ENCODE data around the gene PSMD4. TPM values are rescaled to one million over a fixed set of nuclear protein-coding genes. Genes with fewer than 3 reads are reported as not detected.

The PSMD4 gene
- total RNA-seq, 2 experiments from 2014 or later: 170 to 190 TPM

DNA sequence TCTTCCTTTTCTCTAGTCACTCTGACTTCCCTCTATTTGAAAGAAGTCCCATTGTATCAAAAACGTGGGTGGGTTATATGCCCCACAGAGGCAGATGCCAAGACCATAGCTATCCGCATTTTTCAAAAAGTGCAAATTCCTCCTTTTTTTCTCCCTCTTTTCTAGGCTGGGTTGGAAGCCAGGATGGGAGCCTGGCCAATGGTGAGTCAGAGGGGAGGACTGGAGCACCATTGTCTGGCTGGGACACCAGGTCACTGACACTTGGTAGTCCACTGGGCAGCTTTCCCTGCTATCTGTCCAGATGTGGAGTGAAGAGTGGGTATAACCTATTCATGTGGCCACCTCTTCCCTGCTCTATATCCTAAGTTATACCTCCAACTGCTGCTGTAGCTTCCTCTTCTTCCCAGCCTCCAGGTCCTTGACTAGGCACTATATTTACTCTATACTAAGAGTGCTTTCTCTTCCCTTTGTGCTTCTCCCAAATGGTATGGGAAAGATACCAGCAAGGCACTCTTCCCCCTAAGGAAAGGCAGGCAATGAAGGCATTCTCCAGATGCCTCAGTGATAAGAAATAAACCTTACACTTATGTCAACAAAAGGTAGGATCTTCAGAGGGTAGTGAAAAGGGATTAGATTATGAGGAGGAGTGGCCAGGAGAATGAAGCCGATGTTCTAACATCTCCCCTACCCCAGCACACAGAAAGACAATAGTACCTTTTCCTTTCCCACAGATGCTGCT, 59.8 kb downstream of the PSMD4 start:
- Mint-ChIP-seq H3K4me3 (no peak overlapping the region), H3K4me1 (peaks cover 23% of the 10 kb centered on the region), H3K27me3 (no peaks in the 10 kb centered on the region), H3K27ac (no peak overlapping the region), H3K36me3 (ENCODE audit: low read depth) (peaks cover 48% of the 10 kb centered on the region), H3K9me3 (no peaks in the 10 kb centered on the region)
- no peak for DNase-seq
- ChIA-PET CTCF (interaction anchor here (0.9 to 5.7 kb wide), 4 partner anchors 10 to 94 kb away, joined by 3 to 50 read pairs (median 8); partner anchors contain the start of gene PI4KB), POLR2A (no interaction called here)

DNA sequence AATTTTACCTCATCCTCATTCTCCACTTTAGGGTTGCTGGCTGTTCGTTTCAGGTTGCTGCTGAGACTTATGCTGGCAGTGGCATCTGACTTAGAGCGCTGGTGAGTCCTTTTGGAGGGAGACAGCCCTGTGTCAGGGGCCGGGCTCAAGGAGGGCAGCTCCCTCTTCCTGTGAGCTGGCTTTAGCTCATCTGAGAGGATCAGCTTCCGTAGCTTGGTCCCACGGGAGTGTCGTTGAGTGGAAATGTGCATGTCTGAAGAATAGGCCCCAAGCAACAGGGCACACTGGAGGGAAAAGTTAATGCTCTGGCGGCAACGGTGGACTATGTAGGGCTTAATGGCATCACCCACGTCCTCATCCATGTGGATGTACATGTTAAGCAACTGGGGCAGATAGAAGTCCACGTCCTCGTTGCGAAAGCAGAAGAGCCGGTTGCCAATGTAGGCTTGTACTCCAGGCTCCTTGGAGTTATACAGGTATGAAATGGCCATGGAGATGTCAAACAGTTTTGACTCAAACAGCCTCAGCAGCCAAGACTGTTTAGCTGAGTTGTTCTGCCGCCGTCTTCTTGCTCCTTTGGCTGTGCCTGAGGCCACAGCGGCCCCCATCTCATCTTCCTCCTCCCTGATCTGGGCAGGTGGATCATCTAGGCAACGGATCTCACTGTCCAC, 61.2 kb downstream of the PSMD4 start:
- Mint-ChIP-seq H3K27ac (peak overlapping the region; percentile 63), H3K4me1 (peaks cover 27% of the 10 kb centered on the region), H3K9me3 (no peaks in the 10 kb centered on the region), H3K4me3 (no peak overlapping the region), H3K27me3 (no peaks in the 10 kb centered on the region), H3K36me3 (ENCODE audit: low read depth) (peaks cover 58% of the 10 kb centered on the region)
- ChIA-PET POLR2A (interaction anchor here (0.5 kb wide), 1 partner anchor 10 kb away, joined by 3 read pairs; no protein-coding TSS in a partner anchor), CTCF (interaction anchor here (2.5 to 4.0 kb wide), 2 partner anchors 11 to 25 kb away, joined by 8 to 21 read pairs; partner anchors contain the start of gene PI4KB)
- DNase-seq: no peak

Other genes starting within 250 kb of the PSMD4 start
- gene MINDY1, start 247.8 kb upstream of the PSMD4 start, total RNA-seq: 10 to 100 TPM; 23.9 to 24.3 TPM
- 10 to 100 TPM; 18.8 to 19.1 TPM for gene PRUNE1, start 246.3 kb upstream of the PSMD4 start, total RNA-seq
- 1 to 10 TPM in 1 of 2 experiments, under 1 TPM in 1; 0.99 to 1.5 TPM for gene BNIPL, start 218.1 kb upstream of the PSMD4 start, total RNA-seq
- 1 to 10 TPM in 1 of 2 experiments, under 1 TPM in 1; 0.62 to 1.3 TPM for gene C1orf56, start 207.0 kb upstream of the PSMD4 start, total RNA-seq
- 100 to 1,000 TPM; 350 to 360 TPM for gene CDC42SE1, start 195.1 kb upstream of the PSMD4 start, total RNA-seq
- 1 to 10 TPM; 3.6 to 4.7 TPM for gene MLLT11, start 194.3 kb upstream of the PSMD4 start, total RNA-seq
- 10 to 100 TPM; 28.1 to 30.9 TPM for gene GABPB2, start 184.0 kb upstream of the PSMD4 start, total RNA-seq
- 1 to 10 TPM; 3.8 TPM for gene SEMA6C, start 108.1 kb upstream of the PSMD4 start, total RNA-seq
- gene TNFAIP8L2, start 98.1 kb upstream of the PSMD4 start, total RNA-seq: 10 to 100 TPM; 33.7 to 38.4 TPM
- gene LYSMD1, start 88.8 kb upstream of the PSMD4 start, total RNA-seq: 1 to 10 TPM; 4.0 to 4.9 TPM
- 10 to 100 TPM; 63.7 to 70.9 TPM for gene SCNM1, start 88.6 kb upstream of the PSMD4 start, total RNA-seq
- 1 to 10 TPM; 2.0 to 2.7 TPM for gene TMOD4, start 78.8 kb upstream of the PSMD4 start, total RNA-seq
- 10 to 100 TPM; 77.1 to 79.6 TPM for gene VPS72, start 64.5 kb upstream of the PSMD4 start, total RNA-seq
- 10 to 100 TPM; 61.6 to 63.4 TPM for gene PIP5K1A, start 56.2 kb upstream of the PSMD4 start, total RNA-seq
- 10 to 100 TPM; 27.4 to 27.7 TPM for gene ZNF687, start 27.6 kb downstream of the PSMD4 start, total RNA-seq
- 10 to 100 TPM; 62.8 to 69.5 TPM for gene PI4KB, start 72.7 kb downstream of the PSMD4 start, total RNA-seq
- 10 to 100 TPM; 69.7 to 76.4 TPM for gene RFX5, start 92.5 kb downstream of the PSMD4 start, total RNA-seq
- not detected for gene SELENBP1, start 118.0 kb downstream of the PSMD4 start, total RNA-seq
- 100 to 1,000 TPM; 290 to 303 TPM for gene PSMB4, start 144.8 kb downstream of the PSMD4 start, total RNA-seq
- gene POGZ, start 204.8 kb downstream of the PSMD4 start, total RNA-seq: 10 to 100 TPM; 82.8 to 85.5 TPM

All from activated CD4-positive, alpha-beta T cell treated with anti-CD3 and anti-CD28 coated beads, Interleukin-2, amount 10 ng/mL, durations not matched to agents 7 days and 5 days (primary cell).